HG03097 (cell line): ENCODE results near the gene BTBD9.

Source experiments
- ATAC-seq: cut with Tn5 transposase; IDR thresholded peaks from one replicate; pipeline ENCODE4 v1.9.1; 2021; ENCODE audit not compliant: unreplicated experiment, low FRiP score

The BTBD9 gene

DNA sequence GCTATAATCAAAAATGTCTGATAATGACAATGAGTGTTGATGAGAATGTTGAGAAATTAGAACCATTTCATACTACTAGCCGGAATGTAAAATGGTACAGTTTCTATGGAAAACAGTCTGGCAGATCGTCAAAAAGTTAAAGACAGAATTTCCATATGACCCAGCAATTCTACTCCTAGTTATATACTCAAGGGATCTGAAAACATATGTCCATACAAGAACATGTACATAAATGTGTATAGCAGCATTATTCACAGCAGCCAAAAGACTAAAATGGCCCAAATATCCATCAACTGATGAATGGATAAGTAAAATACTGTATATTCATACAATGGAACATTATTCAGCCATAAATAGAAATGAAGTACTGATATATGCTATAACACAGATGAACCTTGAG, 236.2 kb downstream of the BTBD9 start:
- no peak for ATAC-seq

DNA sequence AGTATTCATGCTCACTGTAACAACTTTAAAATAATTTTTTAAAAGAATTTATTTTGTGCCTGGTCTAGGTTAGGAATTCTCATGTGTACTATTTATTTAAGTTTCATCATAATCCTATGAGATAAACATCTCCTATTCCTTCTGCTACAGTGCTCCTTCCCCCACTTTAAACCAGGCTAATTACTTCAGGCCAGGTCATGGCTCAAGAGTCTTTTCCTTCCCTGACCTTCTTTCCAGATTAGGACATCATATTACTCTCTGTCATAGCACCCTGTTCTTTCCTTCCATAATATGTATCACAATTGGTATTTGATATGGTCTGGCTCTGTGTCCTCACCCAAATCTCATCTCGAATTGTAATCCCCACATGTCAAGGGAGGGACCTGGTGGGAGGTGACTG, 239.0 kb downstream of the BTBD9 start:
- ATAC-seq, result no peak

DNA sequence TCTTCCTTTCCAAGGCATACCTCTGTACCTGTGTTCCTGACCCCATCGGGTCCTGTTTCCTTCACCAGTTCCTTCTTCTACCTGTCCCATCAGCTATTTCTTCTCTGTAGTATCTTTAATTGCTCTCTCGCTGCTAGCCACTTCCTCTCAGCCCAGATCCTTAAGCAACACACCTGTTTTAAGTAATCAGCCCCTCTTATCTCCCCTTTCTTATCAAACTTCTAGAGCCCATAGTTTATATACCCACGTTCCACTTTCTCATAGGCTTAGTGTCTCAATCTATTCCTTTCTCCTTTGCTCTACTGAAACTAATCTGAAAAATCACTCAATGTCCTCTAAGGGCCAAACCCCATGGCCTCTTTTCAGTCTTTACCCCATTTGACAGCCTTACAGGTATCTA, 239.6 kb downstream of the BTBD9 start:
- ATAC-seq, result no peak

DNA sequence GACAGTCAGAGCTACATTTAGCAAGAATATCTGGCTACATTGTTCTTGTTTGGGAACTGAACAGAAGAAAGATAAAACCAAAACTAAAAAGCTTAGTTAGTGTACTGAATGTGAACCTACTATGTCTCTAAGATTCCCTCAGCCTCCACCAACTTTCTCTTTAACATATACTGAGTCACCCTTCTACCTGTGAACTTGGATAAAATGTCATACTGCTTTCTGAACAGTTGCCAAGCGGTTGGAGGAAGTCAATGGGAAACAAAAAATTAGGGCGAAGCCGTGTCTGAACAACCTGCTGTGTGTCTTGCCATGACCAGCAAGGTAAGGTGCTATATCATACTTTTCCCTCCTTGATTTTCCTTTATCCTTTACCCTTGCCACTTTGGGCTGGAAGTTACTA, 243.5 kb downstream of the BTBD9 start:
- no peak for ATAC-seq

DNA sequence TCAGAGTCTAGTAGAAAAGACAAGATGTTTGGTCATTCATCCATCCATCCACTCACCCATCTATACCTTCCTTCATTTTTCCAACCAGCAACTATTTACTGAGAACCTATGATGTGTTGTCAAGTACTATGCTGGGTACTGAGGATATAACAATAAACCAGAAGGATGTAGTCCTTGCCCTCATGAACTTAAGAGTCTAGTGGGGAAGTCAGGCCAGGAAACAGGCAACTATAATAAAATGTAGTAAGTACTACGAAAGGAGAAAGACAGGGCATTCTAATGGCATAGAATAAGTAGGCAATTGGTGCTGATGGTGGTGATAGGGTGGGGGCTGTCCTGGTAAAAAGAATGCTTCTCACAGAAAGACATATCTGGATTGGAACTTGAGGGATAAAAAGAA, 245.7 kb downstream of the BTBD9 start:
- no peak for ATAC-seq

DNA sequence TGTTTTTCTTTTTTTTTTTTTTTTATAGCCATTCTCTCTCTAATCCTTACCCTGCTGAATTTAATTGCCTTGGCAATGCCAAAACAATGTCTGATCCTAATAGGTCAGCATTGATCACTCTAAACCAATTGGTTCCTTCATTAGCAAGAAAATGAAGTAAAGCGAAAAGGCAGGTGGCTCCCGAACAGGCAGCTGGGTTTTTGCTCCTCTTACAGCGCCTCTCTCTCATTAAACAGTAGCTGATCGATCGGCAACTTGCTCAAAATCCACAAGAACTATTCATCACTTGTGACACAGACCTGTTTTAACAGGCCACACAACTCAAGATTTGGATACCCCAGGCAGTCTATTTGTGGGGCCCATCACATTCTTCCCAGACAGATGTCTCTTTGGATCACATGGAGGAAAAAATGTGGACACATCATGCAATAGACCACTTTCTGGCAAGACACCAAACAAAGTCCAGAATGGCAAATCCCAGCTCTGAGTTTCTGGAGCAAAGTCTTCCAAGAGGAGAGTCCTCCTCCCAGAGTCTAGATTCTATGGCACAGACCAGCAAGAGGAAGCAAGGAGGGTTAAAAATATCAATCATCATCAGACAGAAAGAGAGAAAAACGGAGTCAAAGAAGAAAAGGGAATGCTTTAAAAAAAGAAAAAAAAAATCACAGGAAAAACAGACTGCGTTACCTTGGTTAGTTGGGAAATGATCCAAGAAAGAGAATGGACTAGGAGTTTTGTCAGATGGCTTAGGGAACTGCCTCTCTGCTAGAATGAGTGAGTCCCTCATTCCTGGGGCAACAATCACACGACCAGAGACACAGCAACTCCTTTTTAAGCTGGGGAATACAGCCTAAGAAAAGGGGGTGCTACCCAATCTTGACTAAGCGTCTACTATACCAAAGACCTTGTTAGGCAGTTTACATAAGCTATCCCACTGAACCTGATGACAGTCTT, 247.8 kb downstream of the BTBD9 start:
- ATAC-seq, result no peak

DNA sequence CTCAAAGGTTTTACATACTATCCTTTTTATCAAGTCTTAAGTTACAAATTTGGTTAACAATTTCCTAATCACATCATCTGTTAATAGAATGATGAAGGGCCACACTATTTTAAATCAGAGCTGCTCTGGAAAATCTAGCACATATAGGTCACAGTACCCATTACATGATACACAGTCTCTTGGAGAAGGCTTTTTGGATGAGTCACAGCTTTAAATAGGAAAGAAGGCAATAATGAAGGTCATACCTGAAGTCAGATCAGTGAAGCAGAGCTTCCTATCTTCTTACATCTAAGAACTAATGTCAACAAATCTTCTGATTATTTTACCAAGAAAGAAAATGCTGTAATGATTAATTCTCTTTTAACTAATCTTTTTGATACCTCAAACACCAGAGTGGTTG, 248.5 kb downstream of the BTBD9 start:
- ATAC-seq, result no peak

DNA sequence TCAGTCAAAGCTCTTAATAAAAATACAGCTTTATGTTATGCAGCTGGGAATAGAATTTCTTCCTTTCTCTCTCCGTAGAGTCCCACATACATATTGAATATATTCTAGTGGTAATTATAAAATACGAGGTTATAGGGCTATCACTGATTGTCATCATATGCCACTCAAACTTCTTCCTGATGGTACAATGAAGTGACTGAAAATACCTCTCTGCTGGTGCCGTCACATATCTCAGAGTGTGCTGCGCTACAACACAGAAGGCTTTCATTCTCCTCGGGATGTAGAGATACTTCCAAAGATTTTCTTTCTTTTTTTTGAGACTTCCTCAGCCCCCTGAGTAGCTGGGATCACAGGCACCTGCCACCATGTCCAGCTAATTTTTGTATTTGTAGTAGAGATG, 249.9 kb downstream of the BTBD9 start:
- ATAC-seq, result no peak

DNA sequence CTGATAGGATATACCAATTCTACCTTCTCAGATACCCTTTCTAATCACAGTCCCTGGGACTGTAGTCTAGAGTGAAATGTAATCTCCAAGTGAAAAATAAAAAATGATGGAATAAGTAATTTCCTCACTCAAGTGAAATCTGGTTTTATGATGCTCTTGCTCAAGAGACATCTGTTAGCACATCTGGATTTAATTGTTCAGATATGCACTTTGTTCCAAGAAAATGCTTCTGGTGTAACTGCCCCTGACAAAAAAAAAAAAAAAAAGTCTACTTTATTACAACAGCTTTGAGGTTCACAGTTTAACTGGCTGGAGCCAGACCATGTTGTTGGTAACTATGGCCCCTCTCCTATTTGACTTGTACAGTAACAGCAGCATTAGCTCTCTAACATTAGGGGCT, 251.8 kb downstream of the BTBD9 start:
- ATAC-seq, result no peak

DNA sequence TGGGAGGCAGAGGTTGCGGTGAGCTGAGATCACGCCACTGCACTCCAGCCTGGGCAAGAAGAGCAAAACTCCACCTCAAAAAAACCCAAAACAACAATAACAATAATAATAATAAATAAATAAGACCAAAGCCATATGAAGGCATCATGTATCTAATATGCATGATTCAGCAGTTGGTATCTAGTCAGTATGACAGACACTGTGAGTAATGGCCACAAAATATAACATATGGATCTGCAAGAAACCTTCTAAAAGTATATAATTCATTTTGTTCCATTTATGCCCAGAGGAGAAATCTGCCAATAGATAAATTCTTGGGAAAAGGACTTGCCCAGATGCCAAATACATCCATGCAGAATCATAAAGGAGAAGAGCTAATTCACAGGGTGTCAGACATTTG, 252.3 kb downstream of the BTBD9 start:
- ATAC-seq, result no peak

DNA sequence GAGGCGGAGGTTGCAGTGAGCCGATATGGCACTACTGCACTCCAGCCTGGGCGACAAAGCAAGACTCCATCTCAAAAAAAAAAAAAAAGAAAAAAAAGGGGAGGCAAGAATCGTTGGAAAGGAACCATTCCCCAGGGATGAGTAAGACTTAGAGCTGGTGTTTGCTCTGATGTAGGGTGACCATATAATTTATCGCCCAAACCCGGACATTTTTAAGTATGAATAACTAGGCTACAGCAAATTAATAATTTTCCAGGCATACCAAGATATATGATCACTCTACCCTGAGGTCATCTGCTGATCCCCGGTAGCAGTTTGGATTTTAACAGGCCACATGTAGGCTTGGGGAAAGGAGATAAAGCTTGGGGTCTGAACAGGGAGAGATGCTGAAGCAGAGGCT, 260.9 kb downstream of the BTBD9 start:
- no peak for ATAC-seq

DNA sequence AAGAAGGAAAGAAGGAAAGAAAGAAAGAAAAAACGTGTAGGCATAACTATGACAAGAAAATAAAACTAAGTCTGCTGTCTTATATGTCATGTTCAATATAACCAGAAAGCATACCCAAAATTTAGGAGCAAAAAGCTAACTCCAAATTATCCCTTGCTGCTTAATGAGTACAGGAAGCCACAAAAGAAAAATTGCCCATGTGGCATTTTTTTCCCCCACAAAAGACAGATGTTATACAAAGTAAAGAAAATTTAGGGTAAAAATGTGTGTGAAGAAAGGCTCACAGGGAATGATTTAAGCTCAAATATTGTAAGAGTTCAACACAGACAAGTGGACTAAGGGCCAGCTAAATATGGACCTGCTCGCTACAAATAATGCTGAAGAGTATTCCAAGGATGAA, 263.8 kb downstream of the BTBD9 start:
- no peak for ATAC-seq

DNA sequence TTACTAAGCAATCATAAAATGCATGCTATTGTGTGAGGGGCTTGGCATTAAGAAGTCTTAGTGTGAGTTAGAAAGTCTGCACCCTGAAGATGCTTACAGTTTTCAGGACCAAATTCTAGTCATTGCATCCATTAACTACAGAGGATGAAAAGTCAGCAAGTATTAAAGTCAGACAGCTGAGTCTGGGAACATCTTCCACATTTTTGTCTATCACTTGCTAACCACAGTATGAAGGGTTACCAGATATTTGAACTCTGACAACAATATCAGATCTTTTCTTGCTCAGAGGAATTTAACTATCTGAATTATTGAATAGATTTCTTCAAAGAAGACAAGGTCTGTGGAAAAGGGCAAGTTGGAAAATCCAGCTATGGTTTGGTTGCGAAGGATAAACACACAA, 264.4 kb downstream of the BTBD9 start:
- no peak for ATAC-seq

DNA sequence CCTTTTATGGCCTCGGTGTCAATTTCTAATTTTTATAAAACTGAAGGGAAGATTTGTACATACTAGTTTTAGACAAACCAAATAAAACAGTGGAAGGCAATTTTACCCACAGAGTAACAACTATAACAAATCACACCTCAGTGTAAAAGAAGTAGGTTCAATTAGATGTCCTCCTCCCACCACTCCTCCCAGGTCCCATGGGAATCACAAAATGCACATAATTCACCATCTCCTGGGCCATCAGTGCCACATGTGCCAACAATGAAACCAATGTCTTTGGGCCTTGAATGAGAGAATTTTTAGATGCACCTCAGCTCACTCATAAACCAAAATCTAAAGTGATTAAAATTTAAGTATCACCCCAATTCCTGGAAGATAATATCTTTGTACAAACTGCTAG, 267.8 kb downstream of the BTBD9 start:
- ATAC-seq, result no peak

DNA sequence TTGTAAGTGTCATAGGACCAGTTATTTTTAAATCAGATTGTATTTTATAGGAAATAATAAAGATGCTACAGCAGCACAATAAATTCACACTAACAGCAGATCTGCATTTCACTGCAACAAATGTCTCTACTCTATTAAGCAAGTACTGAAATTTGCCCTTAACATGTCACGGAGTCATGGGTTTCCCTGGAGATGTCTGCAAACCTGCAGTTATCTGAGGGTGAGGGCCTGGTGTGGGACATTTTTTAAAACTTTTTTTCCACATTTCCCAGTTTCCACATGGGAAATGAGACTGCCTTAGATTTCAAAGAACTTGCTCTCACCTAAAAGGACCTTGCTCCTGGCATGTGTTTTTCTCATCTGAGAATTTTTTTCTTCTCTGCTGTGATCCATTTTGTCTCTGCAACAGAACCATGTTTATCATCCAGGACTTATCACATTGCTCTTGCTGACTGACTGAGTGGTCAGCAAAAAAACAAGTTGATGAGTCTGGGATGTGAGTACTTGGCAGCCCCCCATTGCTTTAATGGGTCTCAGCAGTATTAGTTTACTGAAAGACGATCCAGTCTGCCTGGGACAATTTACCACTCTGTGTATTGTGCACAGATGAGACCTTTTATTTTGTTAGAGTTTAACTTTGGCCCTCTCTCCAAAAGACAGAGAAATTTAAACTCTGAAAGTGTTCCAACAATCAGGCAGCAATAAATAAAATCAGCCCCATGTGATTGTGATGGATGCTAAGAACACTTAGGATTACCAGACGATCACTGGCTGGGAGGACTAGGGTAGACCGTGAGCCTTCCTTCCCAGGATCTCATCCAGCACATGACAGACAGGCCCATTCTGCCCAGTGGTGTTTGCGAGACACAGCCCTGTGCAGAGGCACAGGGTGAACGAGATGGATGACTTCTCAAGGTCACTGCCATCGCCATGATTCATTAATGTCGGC, 268.8 kb downstream of the BTBD9 start:
- no peak for ATAC-seq

DNA sequence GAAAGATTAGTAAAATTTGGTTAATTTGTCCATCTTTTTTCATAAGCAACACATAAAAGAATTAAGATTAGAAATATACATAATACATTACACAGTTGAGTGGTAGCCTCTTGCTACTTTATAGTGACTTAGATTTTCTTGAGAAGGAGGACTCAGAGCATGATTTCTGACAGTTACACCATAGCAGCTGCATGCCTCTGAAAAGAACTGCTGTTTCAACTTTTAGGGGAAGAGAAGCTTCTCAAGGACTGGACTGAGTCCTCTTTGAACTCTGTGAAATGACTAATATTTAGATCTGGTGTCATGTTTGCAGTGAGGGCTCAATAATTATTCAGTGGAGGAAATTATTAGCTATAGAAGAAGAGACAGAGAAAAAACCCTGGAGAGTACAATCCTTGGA, 272.5 kb downstream of the BTBD9 start:
- no peak for ATAC-seq

DNA sequence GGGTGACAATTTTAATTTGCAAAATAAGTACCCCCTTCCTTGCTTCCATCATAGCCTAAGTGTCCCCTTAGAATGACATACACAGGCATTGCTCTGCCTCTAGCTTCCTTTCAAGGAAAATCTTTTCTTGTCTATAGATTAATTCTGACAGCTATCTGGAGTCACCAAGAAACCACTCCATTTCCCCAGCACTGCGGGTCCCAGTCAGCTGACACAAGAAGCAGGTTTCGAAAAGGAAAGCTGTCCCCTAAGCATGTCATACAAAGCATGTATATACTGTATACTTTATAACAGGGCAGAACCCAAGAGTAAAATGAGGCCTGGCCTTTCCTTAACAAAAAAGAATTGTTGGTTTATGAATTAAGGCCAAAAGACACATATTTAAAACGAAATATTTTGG, 273.5 kb downstream of the BTBD9 start:
- ATAC-seq, result no peak

DNA sequence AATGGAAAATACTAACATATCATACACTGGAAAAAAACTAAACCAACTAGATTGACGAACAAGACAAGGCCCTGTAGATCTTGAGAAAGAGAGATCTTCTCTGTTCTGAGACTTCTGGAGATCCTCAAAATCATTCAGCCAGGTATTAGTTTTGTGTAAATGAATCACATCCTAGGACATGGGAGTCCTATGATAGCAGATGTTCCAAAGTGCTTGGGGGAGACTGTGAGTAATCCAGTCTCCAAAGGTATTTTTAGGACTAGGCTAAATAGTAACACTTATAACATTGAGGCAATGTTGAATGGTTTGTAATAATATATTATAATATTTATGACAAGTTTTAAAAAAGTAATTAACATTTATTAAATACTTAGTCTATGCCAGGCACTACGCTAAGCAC, 275.0 kb downstream of the BTBD9 start:
- no peak for ATAC-seq

DNA sequence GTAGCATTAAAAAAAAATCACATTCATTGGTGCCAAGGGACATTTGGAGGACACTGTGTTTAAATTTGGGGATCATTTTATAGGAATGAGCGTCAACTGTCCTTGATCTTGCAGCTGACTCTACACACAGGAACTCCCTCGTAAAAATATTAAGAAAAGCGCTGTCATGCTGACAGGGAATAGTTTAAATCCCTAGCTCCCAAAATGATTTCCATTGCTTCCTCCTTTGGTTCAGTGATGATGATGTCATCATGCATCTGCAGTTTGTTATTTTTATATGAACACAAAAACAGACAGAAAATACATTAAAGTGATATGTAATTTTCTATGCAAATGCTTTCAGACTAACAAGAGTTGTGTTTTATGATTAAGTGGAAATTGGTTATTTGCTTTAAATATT, 275.6 kb downstream of the BTBD9 start:
- ATAC-seq, result no peak

DNA sequence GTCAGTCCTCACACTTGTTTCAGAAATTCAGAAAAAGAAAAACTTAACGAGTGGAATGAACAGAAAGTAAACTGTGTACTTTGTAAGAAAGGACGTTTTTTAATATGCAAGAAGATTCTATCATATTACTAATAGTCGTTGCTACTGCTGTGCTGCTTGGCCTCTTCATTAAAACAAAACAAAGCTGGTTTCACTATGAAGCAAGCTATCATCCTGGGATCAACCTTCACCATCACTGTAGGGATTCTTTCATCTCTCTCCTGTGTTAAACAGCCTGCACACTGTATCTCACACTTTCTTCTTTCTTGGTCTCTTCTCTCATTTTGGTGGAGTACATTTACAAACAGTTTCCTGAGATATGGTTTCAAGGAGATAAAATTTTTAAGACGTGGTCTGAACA, 284.2 kb downstream of the BTBD9 start:
- peak; percentile 52 for ATAC-seq

DNA sequence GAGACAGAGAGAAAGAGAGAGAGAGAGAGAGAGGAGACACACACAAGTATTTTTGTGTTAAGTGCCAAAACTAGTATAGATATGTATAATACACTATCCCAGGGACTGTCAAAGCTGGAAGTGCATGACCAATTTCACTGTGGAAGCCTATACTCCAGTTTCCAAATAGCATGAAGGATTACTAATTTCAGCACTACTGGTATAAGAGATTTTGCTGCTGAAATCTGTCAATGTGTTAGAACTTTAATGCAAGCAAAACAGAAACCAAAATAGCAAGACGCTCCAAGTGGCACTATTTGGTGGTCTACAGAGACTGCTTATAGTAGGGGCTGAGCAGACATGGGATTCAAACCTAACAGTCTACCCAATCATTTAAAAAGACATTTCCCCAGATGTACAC, 284.8 kb downstream of the BTBD9 start:
- no peak for ATAC-seq

DNA sequence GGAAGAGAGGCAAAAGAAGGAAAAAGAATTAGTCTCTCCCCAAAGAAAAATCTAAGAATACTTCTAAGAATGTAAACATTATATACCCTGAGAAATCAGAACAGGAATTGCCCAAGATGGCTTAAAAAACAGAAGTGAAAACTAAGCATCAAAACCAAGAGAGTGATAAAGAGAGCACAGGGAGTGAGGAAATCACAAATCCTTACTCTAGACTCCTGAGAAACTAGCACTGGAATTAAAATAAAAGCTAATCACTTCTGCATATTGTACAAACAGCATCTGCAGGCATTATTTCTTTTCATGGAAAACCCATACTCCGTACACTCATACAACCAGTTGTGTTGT, 285.7 kb downstream of the BTBD9 start:
- ATAC-seq, result no peak
